Stimulated activated naive CD8-positive, alpha-beta T cell treated with anti-CD3 and anti-CD28 coated beads, Interleukin-15, amount 100 ng/mL, for 72 hours (primary cell): Measurements from ENCODE around the gene SPPL2A.
A peak's percentile ranks its signal among the peaks of the same experiment; 100 is the strongest.

Source experiments
- ATAC-seq: fragments of 150-1000 bp; cut with Tn5 transposase; 2 replicates; pipeline ENCODE4 v1.10.0; 2021; ENCODE audit warnings: mild to moderate bottlenecking, moderate library complexity
- DNase-seq, 2 donors: peaks; one replicate each; pipeline ENCODE4 v3.0.0; 2021 to 2022
- H3K27ac Mint-ChIP-seq, 2 donors: one replicate each; pipeline ENCODE4 v1.8.0; 2022; ENCODE audit warnings: mild to moderate bottlenecking in 2 of 2, mixed read lengths in 2 of 2, moderate library complexity in 2 of 2
- H3K27me3 Mint-ChIP-seq: one replicate; pipeline ENCODE4 v1.8.0; 2022; ENCODE audit warnings: mixed read lengths
- H3K4me1 Mint-ChIP-seq: one replicate; pipeline ENCODE4 v1.8.0; 2022; ENCODE audit warnings: mild to moderate bottlenecking, mixed read lengths
- H3K4me3 Mint-ChIP-seq, 2 donors: one replicate each; pipeline ENCODE4 v1.8.0; 2022; ENCODE audit warnings: mild to moderate bottlenecking in 2 of 2, mixed read lengths in 2 of 2, moderate library complexity in 1 of 2
- H3K9me3 Mint-ChIP-seq, 2 donors: one replicate each; pipeline ENCODE4 v1.8.0; 2022; ENCODE audit warnings: mixed read lengths in 2 of 2

The SPPL2A gene

GRCh38 chr15:50685191-50685975, 80.1 kb downstream of the SPPL2A start:
- DNase-seq (no peak), ATAC-seq (no peak)
- Mint-ChIP-seq H3K9me3 (no peaks in the 10 kb centered on the region), H3K4me3 (peak overlapping the region; percentile 98 to 100), H3K27ac (peak overlapping the region; percentile 97 to 99), H3K27me3 (no peaks in the 10 kb centered on the region), H3K4me1 (peaks cover 65% of the 10 kb centered on the region)

DNA sequence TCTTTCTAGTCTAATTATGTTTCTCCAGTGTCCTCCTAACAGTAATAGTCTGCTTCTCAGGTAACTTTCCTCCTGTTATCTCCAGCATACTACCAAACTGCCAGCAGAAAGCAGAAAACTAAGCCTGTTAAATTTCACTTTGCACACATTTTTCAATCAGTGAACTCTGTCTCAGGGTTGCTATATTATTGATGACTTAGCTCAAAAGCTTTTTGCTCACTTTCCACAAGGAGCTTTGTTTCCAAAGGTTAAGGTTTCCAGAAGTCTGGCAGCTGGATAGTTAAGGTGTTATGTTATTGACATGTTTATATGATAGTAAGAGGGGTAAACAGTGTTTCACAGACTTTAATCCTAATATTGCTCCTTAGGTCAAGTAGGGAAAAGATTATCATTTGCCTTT, 84.0 kb downstream of the SPPL2A start:
- ATAC-seq (no peak), DNase-seq (no peak)
- peak overlapping the region; percentile 68 to 86 for H3K27ac Mint-ChIP-seq
- H3K4me3 Mint-ChIP-seq: peak overlapping the region in 1 of 2 donors; percentile 44
- H3K27me3 Mint-ChIP-seq: no peaks in the 10 kb centered on the region
- H3K4me1 Mint-ChIP-seq: peaks cover 67% of the 10 kb centered on the region
- no peaks in the 10 kb centered on the region for H3K9me3 Mint-ChIP-seq

GRCh38 chr15:50676799-50677483, 88.6 kb downstream of the SPPL2A start:
- peak overlapping the region in 1 of 2 donors; percentile 0 for H3K27ac Mint-ChIP-seq
- no peaks in the 10 kb centered on the region for H3K9me3 Mint-ChIP-seq
- no peak for ATAC-seq
- H3K4me3 Mint-ChIP-seq: no peak overlapping the region
- no peak for DNase-seq
- peaks cover 25% of the 10 kb centered on the region for H3K4me1 Mint-ChIP-seq
- H3K27me3 Mint-ChIP-seq: no peaks in the 10 kb centered on the region

GRCh38 chr15:50675535-50676144, 89.9 kb downstream of the SPPL2A start:
- DNase-seq (no peak), ATAC-seq (no peak)
- peak overlapping the region in 1 of 2 donors; percentile 34 for H3K27ac Mint-ChIP-seq
- no peak overlapping the region for H3K4me3 Mint-ChIP-seq
- peaks cover 22% of the 10 kb centered on the region for H3K4me1 Mint-ChIP-seq
- H3K27me3 Mint-ChIP-seq: no peaks in the 10 kb centered on the region
- no peaks in the 10 kb centered on the region for H3K9me3 Mint-ChIP-seq

DNA sequence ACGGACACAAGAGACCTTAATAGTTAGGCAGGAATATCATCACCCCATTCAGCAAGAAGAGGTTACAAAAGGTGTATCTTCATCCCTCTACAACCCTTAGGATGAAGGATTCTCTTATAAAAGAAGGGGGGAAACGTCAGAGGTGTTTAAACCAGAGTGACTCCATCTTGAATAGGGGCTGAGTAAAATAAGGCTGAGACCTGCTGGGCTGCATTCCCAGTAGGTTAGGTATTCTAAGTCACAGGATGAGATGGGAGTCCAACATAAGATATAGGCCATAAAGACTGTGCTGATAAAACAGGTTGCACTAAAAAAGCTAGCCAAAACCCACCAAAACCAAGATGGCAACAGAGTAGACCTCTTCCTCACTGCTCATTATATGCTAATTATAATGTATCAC, 95.4 kb downstream of the SPPL2A start:
- Mint-ChIP-seq H3K27me3 (no peaks in the 10 kb centered on the region), H3K4me1 (peaks cover 17% of the 10 kb centered on the region), H3K27ac (no peak overlapping the region), H3K4me3 (no peak overlapping the region), H3K9me3 (no peaks in the 10 kb centered on the region)
- ATAC-seq (no peak), DNase-seq (no peak)

DNA sequence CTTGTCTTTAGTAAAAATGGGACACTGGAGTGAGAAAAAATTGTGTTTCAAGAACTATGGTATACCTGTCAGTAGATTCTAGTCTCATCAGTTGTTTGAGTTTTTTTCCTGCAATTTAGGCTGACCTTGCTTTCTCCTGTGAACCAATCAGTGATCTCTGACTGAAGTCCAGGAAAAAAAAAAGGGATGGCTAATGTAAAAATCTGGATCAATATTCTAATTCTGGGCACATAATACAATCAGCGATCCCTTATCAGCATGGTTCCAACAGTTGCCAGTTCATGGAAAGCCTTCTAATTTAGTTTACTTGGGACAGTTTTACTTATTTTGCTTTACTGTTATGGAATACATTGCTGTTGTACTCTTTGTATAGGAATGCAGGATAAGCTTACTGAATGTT, 95.9 kb downstream of the SPPL2A start:
- no peaks in the 10 kb centered on the region for H3K9me3 Mint-ChIP-seq
- ATAC-seq (no peak), DNase-seq (no peak)
- H3K27ac Mint-ChIP-seq: peak overlapping the region in 1 of 2 donors; percentile 27
- no peaks in the 10 kb centered on the region for H3K27me3 Mint-ChIP-seq
- H3K4me3 Mint-ChIP-seq: no peak overlapping the region
- peaks cover 17% of the 10 kb centered on the region for H3K4me1 Mint-ChIP-seq

GRCh38 chr15:50665938-50666337, 99.6 kb downstream of the SPPL2A start:
- ATAC-seq (no peak), DNase-seq (no peak)
- Mint-ChIP-seq H3K27ac (no peak overlapping the region), H3K27me3 (no peaks in the 10 kb centered on the region), H3K9me3 (no peaks in the 10 kb centered on the region), H3K4me1 (peaks cover 12% of the 10 kb centered on the region), H3K4me3 (no peak overlapping the region)

- Mint-ChIP-seq H3K27me3 (no peaks in the 10 kb centered on the region), H3K9me3 (no peaks in the 10 kb centered on the region), H3K4me1 (peaks cover 26% of the 10 kb centered on the region), H3K27ac (no peak overlapping the region), H3K4me3 (no peak overlapping the region)
- DNase-seq (no peak), ATAC-seq (no peak)
Observed at GRCh38 chr15:50655555-50655954, 110.0 kb downstream of the SPPL2A start.

DNA sequence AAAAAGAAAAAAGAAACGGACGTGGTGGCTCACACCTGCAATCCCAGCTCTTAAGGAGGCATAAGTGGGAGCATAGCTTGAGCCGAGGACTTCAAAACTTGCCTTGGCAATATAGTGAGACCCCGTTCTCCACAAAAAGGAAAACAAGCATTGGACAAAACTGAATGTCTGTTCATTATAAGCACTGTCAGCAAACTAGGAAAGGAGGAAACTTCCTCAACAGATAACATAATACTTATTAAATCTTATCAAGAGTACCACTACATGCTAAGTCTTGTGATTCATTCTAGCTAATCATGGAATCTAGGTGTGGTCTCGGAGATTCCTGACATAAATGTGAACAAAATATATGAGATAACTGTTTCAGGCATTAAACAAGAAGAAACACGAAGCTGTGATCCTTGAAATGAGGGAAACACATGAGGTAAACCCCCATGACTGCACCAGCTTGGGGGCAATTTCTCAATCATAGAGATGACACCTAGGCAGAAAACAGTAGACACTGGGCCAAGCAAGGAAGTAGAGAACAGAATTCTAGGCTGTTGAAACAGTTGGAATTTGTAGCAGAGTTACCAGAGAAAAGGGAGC, 112.3 kb downstream of the SPPL2A start:
- peaks cover 26% of the 10 kb centered on the region for H3K4me1 Mint-ChIP-seq
- no peaks in the 10 kb centered on the region for H3K27me3 Mint-ChIP-seq
- ATAC-seq: no peak
- H3K9me3 Mint-ChIP-seq: no peaks in the 10 kb centered on the region
- no peak overlapping the region for H3K4me3 Mint-ChIP-seq
- DNase-seq: no peak
- peak overlapping the region; percentile 30 to 92 for H3K27ac Mint-ChIP-seq

DNA sequence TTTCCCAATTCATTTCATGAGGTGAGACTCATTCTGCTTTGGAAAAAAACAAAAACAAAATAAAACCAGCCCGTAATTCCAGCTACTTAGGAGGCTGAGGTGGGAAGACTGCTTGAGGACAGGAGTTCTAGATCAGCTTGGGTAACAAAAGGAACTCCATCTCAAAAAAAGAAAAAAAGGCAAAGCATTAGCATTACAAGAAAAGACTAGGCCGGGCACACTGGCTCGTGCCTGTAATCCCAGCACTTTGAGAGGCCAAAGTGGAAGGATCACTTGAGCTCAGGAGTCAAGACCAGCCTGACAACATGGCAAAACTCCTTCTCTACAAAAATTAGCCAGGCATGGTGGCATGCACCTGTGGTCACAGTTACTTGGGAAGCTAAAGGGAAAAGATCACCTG, 112.8 kb downstream of the SPPL2A start:
- Mint-ChIP-seq H3K9me3 (no peaks in the 10 kb centered on the region), H3K27ac (no peak overlapping the region), H3K27me3 (no peaks in the 10 kb centered on the region), H3K4me3 (no peak overlapping the region), H3K4me1 (peaks cover 26% of the 10 kb centered on the region)
- ATAC-seq (no peak), DNase-seq (no peak)
